HEK293 (cell line): Measurements from ENCODE around the gene RFPL1.

Experiments
- KLF9 ChIP-seq: fragments of 450-650 bp; formaldehyde crosslinking; IDR thresholded peaks from 2 replicates; pipeline ENCODE4 v1.5.1; 2016; ENCODE audit warnings: missing biosample characterization, missing genetic modification characterization, low read depth
- ZNF670 ChIP-seq: fragments of 450-650 bp; formaldehyde crosslinking; IDR thresholded peaks from 2 replicates; pipeline ENCODE4 v1.5.1; 2016; ENCODE audit warnings: missing biosample characterization, missing genetic modification characterization, low read depth
- TF ChIP-seq, protein P1 (sequence below): fragments of 450-650 bp; formaldehyde crosslinking; IDR thresholded peaks from 2 replicates; pipeline ENCODE4 v1.5.1; 2016; ENCODE audit warnings: missing biosample characterization, missing genetic modification characterization
- TF ChIP-seq, protein P2 (sequence below): fragments of 450-650 bp; formaldehyde crosslinking; IDR thresholded peaks from 2 replicates; pipeline ENCODE4 v1.5.1; 2016; ENCODE audit warnings: missing biosample characterization, missing genetic modification characterization
- TF ChIP-seq, protein P3 (sequence below): fragments of 450-650 bp; formaldehyde crosslinking; IDR thresholded peaks from 2 replicates; pipeline ENCODE4 v1.5.1; 2016; ENCODE audit warnings: missing biosample characterization, missing genetic modification characterization

DNA sequence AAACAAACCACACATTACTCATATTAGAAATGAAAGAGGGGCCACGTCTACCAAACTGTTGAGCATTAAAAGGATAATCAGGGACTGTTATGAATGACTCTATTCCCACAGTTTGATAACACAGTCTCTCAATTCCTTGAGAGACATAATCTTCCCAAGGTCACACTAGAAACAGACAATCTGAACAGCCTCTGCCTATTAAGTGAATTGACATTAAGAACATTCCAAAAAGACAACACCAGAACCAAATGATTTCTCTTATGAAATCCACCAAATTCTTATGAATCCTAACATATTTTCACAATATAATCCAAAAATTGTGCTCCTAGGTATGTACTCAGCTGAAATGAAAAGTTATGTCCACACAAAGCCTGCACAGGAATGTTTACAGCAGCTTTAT, 4.6 kb downstream of the RFPL1 start:
- TF ChIP-seq, protein P1, sequence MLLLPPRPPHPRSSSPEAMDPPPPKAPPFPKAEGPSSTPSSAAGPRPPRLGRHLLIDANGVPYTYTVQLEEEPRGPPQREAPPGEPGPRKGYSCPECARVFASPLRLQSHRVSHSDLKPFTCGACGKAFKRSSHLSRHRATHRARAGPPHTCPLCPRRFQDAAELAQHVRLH: no peak
- TF ChIP-seq, protein P2, sequence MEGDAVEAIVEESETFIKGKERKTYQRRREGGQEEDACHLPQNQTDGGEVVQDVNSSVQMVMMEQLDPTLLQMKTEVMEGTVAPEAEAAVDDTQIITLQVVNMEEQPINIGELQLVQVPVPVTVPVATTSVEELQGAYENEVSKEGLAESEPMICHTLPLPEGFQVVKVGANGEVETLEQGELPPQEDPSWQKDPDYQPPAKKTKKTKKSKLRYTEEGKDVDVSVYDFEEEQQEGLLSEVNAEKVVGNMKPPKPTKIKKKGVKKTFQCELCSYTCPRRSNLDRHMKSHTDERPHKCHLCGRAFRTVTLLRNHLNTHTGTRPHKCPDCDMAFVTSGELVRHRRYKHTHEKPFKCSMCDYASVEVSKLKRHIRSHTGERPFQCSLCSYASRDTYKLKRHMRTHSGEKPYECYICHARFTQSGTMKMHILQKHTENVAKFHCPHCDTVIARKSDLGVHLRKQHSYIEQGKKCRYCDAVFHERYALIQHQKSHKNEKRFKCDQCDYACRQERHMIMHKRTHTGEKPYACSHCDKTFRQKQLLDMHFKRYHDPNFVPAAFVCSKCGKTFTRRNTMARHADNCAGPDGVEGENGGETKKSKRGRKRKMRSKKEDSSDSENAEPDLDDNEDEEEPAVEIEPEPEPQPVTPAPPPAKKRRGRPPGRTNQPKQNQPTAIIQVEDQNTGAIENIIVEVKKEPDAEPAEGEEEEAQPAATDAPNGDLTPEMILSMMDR (tag by site-specific recombination): no peak
- TF ChIP-seq KLF9 (tag by site-specific recombination) (no peak), ZNF670 (tag by site-specific recombination) (no peak)
- TF ChIP-seq, protein P3, sequence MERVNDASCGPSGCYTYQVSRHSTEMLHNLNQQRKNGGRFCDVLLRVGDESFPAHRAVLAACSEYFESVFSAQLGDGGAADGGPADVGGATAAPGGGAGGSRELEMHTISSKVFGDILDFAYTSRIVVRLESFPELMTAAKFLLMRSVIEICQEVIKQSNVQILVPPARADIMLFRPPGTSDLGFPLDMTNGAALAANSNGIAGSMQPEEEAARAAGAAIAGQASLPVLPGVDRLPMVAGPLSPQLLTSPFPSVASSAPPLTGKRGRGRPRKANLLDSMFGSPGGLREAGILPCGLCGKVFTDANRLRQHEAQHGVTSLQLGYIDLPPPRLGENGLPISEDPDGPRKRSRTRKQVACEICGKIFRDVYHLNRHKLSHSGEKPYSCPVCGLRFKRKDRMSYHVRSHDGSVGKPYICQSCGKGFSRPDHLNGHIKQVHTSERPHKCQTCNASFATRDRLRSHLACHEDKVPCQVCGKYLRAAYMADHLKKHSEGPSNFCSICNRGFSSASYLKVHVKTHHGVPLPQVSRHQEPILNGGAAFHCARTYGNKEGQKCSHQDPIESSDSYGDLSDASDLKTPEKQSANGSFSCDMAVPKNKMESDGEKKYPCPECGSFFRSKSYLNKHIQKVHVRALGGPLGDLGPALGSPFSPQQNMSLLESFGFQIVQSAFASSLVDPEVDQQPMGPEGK: no peak
